Astrocyte of the cerebellum (primary cell): ENCODE results near the gene OST4.

ENCODE experiments used
- DNase-seq: peaks from one replicate; pipeline ENCODE4 v3.0.0-alpha.2; 2011; ENCODE audit warnings: low read depth
- H3K4me3 ChIP-seq: 2 replicates; pipeline ENCODE4 v1.5.1; 2011; ENCODE audit warnings: mild to moderate bottlenecking, low read depth, low read length, moderate library complexity
- in situ Hi-C: cut with HindIII; loops from 2 replicates; pipeline ENCODE4 v1.10.0; 2017; ENCODE audit warnings: low sequenced_read_pairs
- TF ChIP-seq, protein P1 (sequence below): IDR thresholded peaks from 2 replicates; pipeline ENCODE4 v1.5.1; 2012; ENCODE audit warnings: low read length, low read depth, moderate library complexity, mild to moderate bottlenecking; ENCODE audit errors: missing control alignments

OST4 gene

DNA sequence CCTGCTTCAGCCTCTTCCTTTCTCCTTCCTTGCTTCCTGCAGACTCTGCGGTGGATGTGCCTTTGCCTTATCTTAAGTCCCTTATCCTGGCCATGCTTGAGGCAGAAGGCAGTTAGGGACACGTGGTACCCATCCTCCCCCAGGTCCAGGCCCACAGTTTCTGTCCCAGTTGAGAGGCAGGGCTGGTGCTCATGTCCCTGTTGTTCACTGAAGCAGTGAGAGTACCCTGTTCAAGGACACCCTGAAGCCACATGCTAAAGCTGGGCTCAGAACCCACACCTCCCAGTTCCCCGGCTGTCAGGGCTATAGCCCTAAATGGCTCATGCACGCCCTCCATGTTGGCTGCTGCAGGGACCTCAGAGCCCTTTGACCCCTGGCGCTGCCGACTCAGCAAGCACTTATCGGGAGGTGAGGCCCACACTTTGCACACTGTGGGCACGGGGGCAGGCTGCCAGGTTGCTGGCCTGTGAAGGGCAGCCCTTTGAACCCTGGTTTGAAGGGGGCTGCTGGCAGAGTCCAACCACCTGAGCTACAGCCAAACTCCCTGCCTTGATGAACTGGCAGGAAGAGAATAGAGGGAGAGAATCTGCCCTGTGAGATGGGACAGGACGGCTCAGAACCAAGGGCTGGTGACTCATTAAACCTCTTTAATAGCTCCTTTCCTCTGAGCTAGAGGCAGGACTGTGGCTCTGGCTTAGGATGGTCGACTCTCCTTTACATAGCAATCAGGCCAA lies 21.4 kb upstream of the OST4 start:
- in situ Hi-C loops: no loop called here
- TF ChIP-seq, protein P1, sequence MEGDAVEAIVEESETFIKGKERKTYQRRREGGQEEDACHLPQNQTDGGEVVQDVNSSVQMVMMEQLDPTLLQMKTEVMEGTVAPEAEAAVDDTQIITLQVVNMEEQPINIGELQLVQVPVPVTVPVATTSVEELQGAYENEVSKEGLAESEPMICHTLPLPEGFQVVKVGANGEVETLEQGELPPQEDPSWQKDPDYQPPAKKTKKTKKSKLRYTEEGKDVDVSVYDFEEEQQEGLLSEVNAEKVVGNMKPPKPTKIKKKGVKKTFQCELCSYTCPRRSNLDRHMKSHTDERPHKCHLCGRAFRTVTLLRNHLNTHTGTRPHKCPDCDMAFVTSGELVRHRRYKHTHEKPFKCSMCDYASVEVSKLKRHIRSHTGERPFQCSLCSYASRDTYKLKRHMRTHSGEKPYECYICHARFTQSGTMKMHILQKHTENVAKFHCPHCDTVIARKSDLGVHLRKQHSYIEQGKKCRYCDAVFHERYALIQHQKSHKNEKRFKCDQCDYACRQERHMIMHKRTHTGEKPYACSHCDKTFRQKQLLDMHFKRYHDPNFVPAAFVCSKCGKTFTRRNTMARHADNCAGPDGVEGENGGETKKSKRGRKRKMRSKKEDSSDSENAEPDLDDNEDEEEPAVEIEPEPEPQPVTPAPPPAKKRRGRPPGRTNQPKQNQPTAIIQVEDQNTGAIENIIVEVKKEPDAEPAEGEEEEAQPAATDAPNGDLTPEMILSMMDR: no peak
- H3K4me3 ChIP-seq: no peak overlapping the region
- DNase-seq: no peak

DNA sequence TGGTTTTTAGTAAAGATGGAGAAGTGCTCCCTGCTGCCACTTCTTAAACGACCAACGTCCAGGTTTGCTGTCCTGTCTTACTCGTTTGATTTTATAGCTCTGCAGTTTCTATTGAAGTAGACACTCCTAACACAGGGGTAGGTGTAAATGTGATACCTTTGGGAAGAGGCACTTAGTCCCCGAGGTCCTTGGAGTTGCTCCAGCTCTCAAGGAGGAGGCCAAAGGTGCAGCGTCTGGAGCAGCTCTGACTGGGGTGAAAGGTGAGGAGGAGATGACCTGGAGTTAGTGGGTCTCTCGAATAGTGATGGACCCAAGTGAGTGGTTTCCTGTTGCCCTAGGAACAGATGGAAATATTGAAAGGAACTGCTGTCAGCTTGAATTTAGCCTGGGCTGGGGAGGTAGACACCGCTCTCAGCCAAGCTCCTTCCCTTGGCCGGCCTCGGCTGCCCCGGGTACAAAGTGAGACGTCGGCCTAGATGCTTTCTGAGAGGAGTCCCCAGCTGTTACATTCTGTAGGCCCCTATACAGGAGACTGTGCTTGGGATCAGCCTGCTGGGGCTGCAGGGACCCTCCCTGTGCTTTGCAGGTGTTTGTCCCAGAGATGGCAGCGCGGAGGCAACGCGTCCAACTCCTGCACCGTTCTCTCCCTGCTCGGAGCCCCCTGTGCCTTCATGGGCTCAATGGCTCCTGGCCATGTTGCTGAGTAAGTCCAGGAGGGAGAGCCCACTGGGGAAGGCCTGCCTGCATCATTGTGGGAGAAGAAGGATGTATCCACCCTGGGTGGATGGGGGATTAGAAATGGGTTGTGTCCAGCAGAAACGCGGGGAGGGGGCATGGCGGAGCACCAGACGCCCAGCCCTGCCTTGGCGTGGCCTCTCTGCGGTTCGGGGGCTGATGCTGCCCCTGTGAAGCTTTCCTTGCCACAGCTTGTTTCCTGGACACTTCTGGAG lies 20.6 kb upstream of the OST4 start:
- in situ Hi-C loops: no loop called here
- TF ChIP-seq, protein P1: no peak
- no peak overlapping the region for H3K4me3 ChIP-seq
- no peak for DNase-seq

DNA sequence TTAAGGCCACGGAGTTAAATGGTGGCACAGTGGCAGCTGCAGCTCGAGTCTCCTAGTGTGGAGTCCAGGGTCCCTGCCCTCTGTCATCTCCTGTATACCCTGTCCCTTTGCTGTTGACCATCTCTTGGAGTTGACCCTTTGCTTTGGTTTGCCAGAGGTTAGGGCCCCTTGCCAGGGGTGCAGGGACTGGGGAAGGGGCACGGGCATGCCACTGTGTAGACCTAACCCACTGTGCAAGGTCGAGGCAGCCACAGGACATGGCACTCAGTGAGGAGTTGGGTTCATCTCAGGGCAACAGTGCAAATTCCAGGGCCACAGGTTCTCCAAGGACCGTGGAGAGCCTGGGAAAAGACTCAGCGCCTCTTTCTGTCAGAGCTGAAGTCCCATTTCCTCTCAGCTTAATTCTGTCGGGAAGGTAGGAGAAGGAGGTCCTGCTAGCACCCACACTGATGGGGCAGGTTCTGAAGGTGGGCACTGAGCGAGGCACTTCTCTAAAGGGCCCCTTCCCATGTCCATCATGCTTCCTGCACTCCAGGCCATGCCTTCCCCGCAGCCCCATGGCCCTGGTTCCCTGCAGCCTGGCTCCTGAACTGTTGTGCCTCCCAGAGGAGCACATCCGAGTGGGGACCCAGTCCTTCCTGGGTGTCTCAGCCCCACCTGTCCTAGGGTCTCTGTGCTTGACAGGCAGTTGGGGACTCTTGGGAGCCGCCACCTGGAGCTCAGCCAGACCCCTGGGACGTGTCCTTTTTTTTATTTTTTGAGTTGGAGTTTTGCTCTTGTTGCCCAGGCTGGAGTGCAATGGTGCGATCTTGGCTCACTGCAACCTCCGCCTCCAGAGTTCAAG lies 17.9 kb upstream of the OST4 start:
- no peak for DNase-seq
- TF ChIP-seq, protein P1: no peak
- in situ Hi-C loops: no loop called here
- no peak overlapping the region for H3K4me3 ChIP-seq

DNA sequence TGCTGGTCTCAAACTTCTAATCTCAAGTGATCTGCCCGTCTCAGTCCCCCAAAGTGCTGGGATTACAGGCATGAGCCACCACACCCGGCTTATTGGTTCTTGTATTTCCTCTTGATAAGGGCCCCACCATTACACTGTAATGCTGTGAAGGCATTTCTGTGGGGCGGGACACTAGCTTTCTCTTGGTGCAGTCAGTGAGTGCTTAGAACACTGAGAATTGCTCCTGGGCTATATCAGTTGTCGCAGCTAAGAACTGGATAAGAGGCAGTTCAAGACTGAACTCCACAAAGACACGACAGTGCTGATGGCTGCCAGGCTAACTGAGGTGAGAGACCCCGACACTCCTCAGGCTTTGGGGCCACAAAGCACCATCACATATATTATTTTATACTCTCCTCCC lies 17.2 kb upstream of the OST4 start:
- no peak overlapping the region for H3K4me3 ChIP-seq
- TF ChIP-seq, protein P1: no peak
- DNase-seq: no peak
- in situ Hi-C loops: no loop called here

DNA sequence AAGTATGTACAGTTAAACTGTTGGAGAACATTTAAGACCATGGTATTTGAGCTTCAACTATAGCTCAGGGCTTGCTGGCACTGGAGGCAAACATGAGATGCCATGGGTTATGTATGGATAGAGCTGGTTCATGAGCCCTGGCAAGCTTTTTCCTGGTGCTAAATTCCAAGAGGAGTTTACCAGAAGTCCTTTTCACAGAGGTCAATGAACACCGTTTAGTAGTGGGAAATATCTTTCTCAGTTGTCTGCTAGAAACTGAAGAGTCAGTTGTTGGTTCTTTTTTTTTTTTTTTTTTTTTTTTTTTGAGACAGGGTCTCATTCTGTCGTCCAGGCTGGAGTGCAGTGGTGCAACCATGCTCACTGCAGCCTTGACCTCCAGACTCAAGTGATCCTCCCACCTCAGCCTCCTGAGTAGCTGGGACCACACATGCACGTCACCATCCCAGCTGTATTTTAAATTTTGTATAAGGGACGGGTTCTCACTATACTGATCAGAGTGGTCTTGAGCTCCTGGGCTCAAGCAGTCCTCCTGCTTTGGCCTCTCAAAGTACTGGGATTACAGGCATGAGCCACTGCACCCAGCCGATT lies 16.5 kb upstream of the OST4 start:
- DNase-seq: no peak
- TF ChIP-seq, protein P1: no peak
- no peak overlapping the region for H3K4me3 ChIP-seq
- in situ Hi-C loops: no loop called here
